ENCODE measurements around the gene HIVEP2.

Gene HIVEP2

DNA sequence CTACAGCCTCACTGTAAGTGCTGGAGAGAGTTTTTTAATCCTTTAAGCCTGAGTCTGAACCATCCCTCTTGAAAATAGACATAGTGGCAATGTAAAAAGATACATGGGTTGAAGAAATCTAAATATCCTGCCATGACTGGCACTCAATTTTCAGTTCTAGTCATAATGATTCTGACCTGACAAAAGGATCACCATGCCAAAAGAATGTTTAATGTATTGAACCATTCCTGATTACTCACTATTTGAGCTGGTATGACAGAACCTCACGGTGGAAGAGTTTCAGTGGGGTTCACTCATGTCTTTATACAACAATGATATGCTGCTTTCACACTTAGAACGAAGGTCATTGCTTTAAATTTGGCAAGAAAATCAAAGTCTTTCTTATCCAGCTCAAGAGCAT lies 93.4 kb downstream of the HIVEP2 start:
- no peak for DNase-seq
- Mint-ChIP-seq H3K27me3 (no peaks in the 10 kb centered on the region), H3K4me1 (peaks cover 95% of the 10 kb centered on the region), H3K9me3 (no peaks in the 10 kb centered on the region), H3K36me3 (peaks cover 20% of the 10 kb centered on the region), H3K4me3 (peak overlapping the region; percentile 6), H3K27ac (peak overlapping the region; percentile 81)
- CTCF ChIA-PET: no interaction called here

- peaks cover 95% of the 10 kb centered on the region for H3K4me1 Mint-ChIP-seq
- H3K27me3 Mint-ChIP-seq: no peaks in the 10 kb centered on the region
- peaks cover 20% of the 10 kb centered on the region for H3K36me3 Mint-ChIP-seq
- peak; percentile 43 for DNase-seq
- peak overlapping the region; percentile 81 for H3K27ac Mint-ChIP-seq
- H3K9me3 Mint-ChIP-seq: no peaks in the 10 kb centered on the region
- CTCF ChIA-PET: no interaction called here
- peak overlapping the region; percentile 39 for H3K4me3 Mint-ChIP-seq
These were observed 94.1 kb downstream of the HIVEP2 start for GRCh38 chr6:142850679-142851423.

- no peak overlapping the region for H3K4me3 Mint-ChIP-seq
- DNase-seq: no peak
- H3K27me3 Mint-ChIP-seq: no peaks in the 10 kb centered on the region
- CTCF ChIA-PET: interaction anchor here (1.2 to 2.2 kb wide), 3 partner anchors 29 to 46 kb away, joined by 3 to 6 read pairs (median 4); no protein-coding TSS in a partner anchor
- H3K9me3 Mint-ChIP-seq: no peaks in the 10 kb centered on the region
- peak overlapping the region; percentile 49 for H3K27ac Mint-ChIP-seq
- H3K4me1 Mint-ChIP-seq: peaks cover 95% of the 10 kb centered on the region
- peaks cover 12% of the 10 kb centered on the region for H3K36me3 Mint-ChIP-seq
These were observed 96.0 kb downstream of the HIVEP2 start for GRCh38 chr6:142848976-142849375.

GRCh38 chr6:142848156-142848555 lies 96.8 kb downstream of the HIVEP2 start:
- Mint-ChIP-seq H3K27me3 (no peaks in the 10 kb centered on the region), H3K9me3 (no peaks in the 10 kb centered on the region), H3K4me1 (peaks cover 95% of the 10 kb centered on the region), H3K4me3 (no peak overlapping the region), H3K36me3 (peaks cover 6% of the 10 kb centered on the region), H3K27ac (no peak overlapping the region)
- CTCF ChIA-PET: interaction anchor here (1.8 to 2.2 kb wide), 2 partner anchors 29 to 38 kb away, joined by 4 to 6 read pairs; no protein-coding TSS in a partner anchor
- DNase-seq: no peak

GRCh38 chr6:142846883-142847287 lies 98.1 kb downstream of the HIVEP2 start:
- H3K36me3 Mint-ChIP-seq: no peaks in the 10 kb centered on the region
- H3K4me1 Mint-ChIP-seq: peaks cover 93% of the 10 kb centered on the region
- H3K4me3 Mint-ChIP-seq: peak overlapping the region; percentile 76
- H3K27ac Mint-ChIP-seq: peak overlapping the region; percentile 92
- no peak for DNase-seq
- H3K27me3 Mint-ChIP-seq: no peaks in the 10 kb centered on the region
- CTCF ChIA-PET: no interaction called here
- no peaks in the 10 kb centered on the region for H3K9me3 Mint-ChIP-seq

- Mint-ChIP-seq H3K9me3 (no peaks in the 10 kb centered on the region), H3K36me3 (no peaks in the 10 kb centered on the region), H3K4me1 (peaks cover 93% of the 10 kb centered on the region), H3K27me3 (no peaks in the 10 kb centered on the region), H3K27ac (peak overlapping the region; percentile 92), H3K4me3 (peak overlapping the region; percentile 76)
- CTCF ChIA-PET: no interaction called here
- DNase-seq: no peak
These were observed 98.5 kb downstream of the HIVEP2 start for GRCh38 chr6:142846459-142846831.

GRCh38 chr6:142845624-142846458 lies 99.1 kb downstream of the HIVEP2 start:
- CTCF ChIA-PET: interaction anchor here (1.0 to 1.2 kb wide), 3 partner anchors 26 to 153 kb away, joined by 3 to 5 read pairs (median 5); no protein-coding TSS in a partner anchor
- Mint-ChIP-seq H3K36me3 (no peaks in the 10 kb centered on the region), H3K4me3 (peak overlapping the region; percentile 76), H3K27ac (peak overlapping the region; percentile 92), H3K27me3 (no peaks in the 10 kb centered on the region), H3K9me3 (no peaks in the 10 kb centered on the region), H3K4me1 (peaks cover 91% of the 10 kb centered on the region)
- DNase-seq: peak; percentile 78

- CTCF ChIA-PET: interaction anchor here (1.0 to 1.2 kb wide), 3 partner anchors 25 to 153 kb away, joined by 3 to 5 read pairs (median 5); no protein-coding TSS in a partner anchor
- H3K4me3 Mint-ChIP-seq: peak overlapping the region; percentile 76
- no peaks in the 10 kb centered on the region for H3K36me3 Mint-ChIP-seq
- H3K27me3 Mint-ChIP-seq: no peaks in the 10 kb centered on the region
- peaks cover 88% of the 10 kb centered on the region for H3K4me1 Mint-ChIP-seq
- H3K27ac Mint-ChIP-seq: peak overlapping the region; percentile 92
- no peaks in the 10 kb centered on the region for H3K9me3 Mint-ChIP-seq
- DNase-seq: no peak
These were observed 99.8 kb downstream of the HIVEP2 start for GRCh38 chr6:142845143-142845571.

GRCh38 chr6:142844065-142844755 lies 100.8 kb downstream of the HIVEP2 start:
- H3K9me3 Mint-ChIP-seq: no peaks in the 10 kb centered on the region
- DNase-seq: no peak
- peaks cover 89% of the 10 kb centered on the region for H3K4me1 Mint-ChIP-seq
- peak overlapping the region; percentile 76 for H3K4me3 Mint-ChIP-seq
- peak overlapping the region; percentile 92 for H3K27ac Mint-ChIP-seq
- peaks cover 5% of the 10 kb centered on the region for H3K36me3 Mint-ChIP-seq
- no peaks in the 10 kb centered on the region for H3K27me3 Mint-ChIP-seq
- CTCF ChIA-PET: interaction anchor here (1.2 to 1.8 kb wide), 2 partner anchors 24 to 41 kb away, joined by 5 to 6 read pairs; no protein-coding TSS in a partner anchor

DNA sequence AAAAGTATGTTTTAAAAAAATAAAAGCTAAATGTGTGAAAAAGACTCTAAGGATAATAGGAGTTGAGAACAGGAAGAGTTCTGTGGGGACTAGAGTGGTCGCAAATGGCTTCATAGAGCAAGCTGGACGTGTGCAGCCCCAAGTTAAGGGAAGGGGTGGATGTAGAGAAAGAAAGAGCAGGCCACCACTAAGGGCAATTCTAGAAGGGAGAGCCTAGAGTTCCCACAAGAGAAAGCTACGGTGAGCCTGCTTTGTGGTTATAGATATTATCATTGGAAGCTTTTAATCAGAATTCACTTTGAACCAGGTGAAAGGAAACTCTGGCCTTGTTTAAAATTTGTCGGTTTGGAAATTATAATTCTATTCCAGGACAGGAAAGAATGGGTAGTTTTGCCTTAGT lies 101.6 kb downstream of the HIVEP2 start:
- no peak for DNase-seq
- H3K27ac Mint-ChIP-seq: peak overlapping the region; percentile 92
- H3K4me1 Mint-ChIP-seq: peaks cover 87% of the 10 kb centered on the region
- peaks cover 5% of the 10 kb centered on the region for H3K36me3 Mint-ChIP-seq
- no peaks in the 10 kb centered on the region for H3K9me3 Mint-ChIP-seq
- CTCF ChIA-PET: interaction anchor here (1.0 to 1.8 kb wide), 5 partner anchors 17 to 47 kb away, joined by 3 to 6 read pairs (median 5); no protein-coding TSS in a partner anchor
- peak overlapping the region; percentile 76 for H3K4me3 Mint-ChIP-seq
- no peaks in the 10 kb centered on the region for H3K27me3 Mint-ChIP-seq

GRCh38 chr6:142842418-142843261 lies 102.3 kb downstream of the HIVEP2 start:
- peaks cover 5% of the 10 kb centered on the region for H3K36me3 Mint-ChIP-seq
- no peaks in the 10 kb centered on the region for H3K9me3 Mint-ChIP-seq

DNA sequence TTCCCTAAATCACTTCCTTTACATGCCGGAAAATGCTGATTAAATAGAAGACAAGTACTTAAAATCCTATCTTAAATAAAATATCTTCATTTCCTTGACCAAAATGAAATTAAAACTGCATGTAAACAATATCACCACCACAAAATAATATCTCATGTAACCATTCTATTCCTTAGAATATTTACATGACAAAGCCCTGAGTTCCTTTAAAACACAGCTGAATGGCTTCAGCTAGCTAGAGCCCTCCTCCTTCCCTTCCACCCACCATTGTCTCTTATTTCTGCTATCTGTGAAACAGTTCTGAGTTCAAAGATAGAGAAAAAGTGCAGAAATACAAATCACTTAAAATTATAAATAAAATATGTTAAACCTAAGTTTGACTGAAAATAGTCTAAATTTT lies 103.1 kb downstream of the HIVEP2 start:
- Mint-ChIP-seq H3K4me3 (peak overlapping the region; percentile 76), H3K27me3 (no peaks in the 10 kb centered on the region), H3K36me3 (peaks cover 5% of the 10 kb centered on the region), H3K9me3 (no peaks in the 10 kb centered on the region), H3K4me1 (peaks cover 87% of the 10 kb centered on the region), H3K27ac (peak overlapping the region; percentile 92)
- DNase-seq: no peak
- CTCF ChIA-PET: interaction anchor here (1.0 to 1.6 kb wide), 2 partner anchors 19 to 46 kb away, joined by 3 to 5 read pairs; no protein-coding TSS in a partner anchor

More at GRCh38 chr6:142842418-142843261, 102.3 kb downstream of the HIVEP2 start:
- Mint-ChIP-seq H3K4me3 (peak overlapping the region; percentile 76), H3K4me1 (peaks cover 87% of the 10 kb centered on the region), H3K27me3 (no peaks in the 10 kb centered on the region), H3K27ac (peak overlapping the region; percentile 92)
- CTCF ChIA-PET: interaction anchor here (1.0 to 1.8 kb wide), 6 partner anchors 16 to 46 kb away, joined by 3 to 6 read pairs (median 4); no protein-coding TSS in a partner anchor
- peak; percentile 47 for DNase-seq

DNA sequence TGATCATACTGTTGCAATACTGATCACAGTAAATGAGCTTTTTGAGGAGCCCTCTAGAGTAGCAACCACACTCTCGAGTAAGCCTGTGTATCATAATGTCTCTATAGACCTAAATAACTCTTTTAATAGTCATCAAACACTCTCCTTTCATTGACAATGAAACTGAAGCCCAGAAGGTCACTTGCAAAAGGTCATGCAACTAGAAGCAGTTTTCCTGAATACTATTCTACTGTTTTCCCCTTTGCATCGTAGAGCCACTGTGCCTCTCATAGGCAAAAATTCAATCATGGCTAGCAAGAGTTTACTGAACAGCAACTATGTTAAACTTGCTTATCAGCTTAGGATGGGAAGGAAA lies 105.3 kb downstream of the HIVEP2 start:
- Mint-ChIP-seq H3K36me3 (peaks cover 15% of the 10 kb centered on the region), H3K4me3 (no peak overlapping the region), H3K9me3 (no peaks in the 10 kb centered on the region), H3K4me1 (peaks cover 70% of the 10 kb centered on the region), H3K27me3 (no peaks in the 10 kb centered on the region), H3K27ac (peak overlapping the region; percentile 19)
- CTCF ChIA-PET: interaction anchor here (1.0 to 1.2 kb wide), 2 partner anchors 9 to 17 kb away, joined by 3 read pairs; no protein-coding TSS in a partner anchor
- no peak for DNase-seq
